Right lobe of liver (tissue), 6 donors: ENCODE measurements around the gene BANP. TPM values are rescaled to one million over a fixed set of nuclear protein-coding genes. Genes with fewer than 3 reads are reported as not detected.
A peak's percentile ranks its signal among the peaks of the same experiment; 100 is the strongest.
"Not testable (repeated sequence)": the region's sequence is repeated elsewhere in the genome, so short reads cannot be mapped to it uniquely, and the experiment has no call there.

Experiments
- ATAC-seq, 4 donors: fragments of 200-7000 bp; cut with Tn5 transposase; one replicate each; pipeline ENCODE4 v1.9.1; 2020; ENCODE audit warnings: mild to moderate bottlenecking in 4 of 4, moderate library complexity in 4 of 4
- DNase-seq, 3 donors: peaks; one replicate each; pipeline ENCODE4 v3.0.0-alpha.2; 2020
- H3K27ac ChIP-seq, 3 donors: fragments of 200-600 bp; one replicate each; pipeline ENCODE4 v1.8.0; 2022
- H3K27me3 ChIP-seq, 2 donors: fragments of 200-600 bp; one replicate each; pipeline ENCODE4 v1.8.0; 2022
- H3K36me3 ChIP-seq, 4 donors: fragments of 200-600 bp; sonication (generic) in 1 of 4; one replicate each; pipeline versions ENCODE4 v1.5.1 to v1.8.0; 2017 to 2022; ENCODE audit warnings: control low read depth in 1 of 4
- H3K4me1 ChIP-seq, 4 donors: fragments of 200-600 bp; sonication (generic) in 1 of 4; one replicate each; pipeline versions ENCODE4 v1.5.1 to v1.8.0; 2017 to 2022; ENCODE audit warnings: control low read depth in 1 of 4
- H3K4me3 ChIP-seq, 3 donors: fragments of 200-600 bp; one replicate each; pipeline ENCODE4 v1.8.0; 2022
- H3K9me3 ChIP-seq, 4 donors: fragments of 200-600 bp; sonication (generic) in 1 of 4; one replicate each; pipeline versions ENCODE4 v1.5.1 to v1.8.0; 2017 to 2022; ENCODE audit warnings: control low read depth in 1 of 4
- POLR2A ChIP-seq: fragments of 450-650 bp; IDR thresholded peaks from one replicate; pipeline ENCODE4 v1.6.1; 2017; ENCODE audit warnings: antibody characterized with exemption, mild to moderate bottlenecking
- WGBS: methylation state at CpG from one replicate; pipeline ENCODE4 v1.1.6; 2018; ENCODE audit warnings: low coverage, low lambda C conversion rate; ENCODE audit not compliant: insufficient coverage; ENCODE audit errors: missing lambda C conversion rate; 5-methylcytosine and 5-hydroxymethylcytosine counted together
- intact Hi-C, 2 donors: fragments of 100-400 bp; cut with DNase I; formaldehyde crosslinking; loops; one replicate each; pipeline versions ENCODE4 v1.11.2 to v1.14.1; 2022
- total RNA-seq, 6 experiments: library from RNA; depleted of rRNA in 2 of 6; stranded (reverse); fragments of >200 nt in 2 of 6; fragmentation: NEBNext Ultra II Directional in 3 of 6; extraction: Animal tissue kit (Norgen Biotek cat#: 25700) in 3 of 6; gene quantifications; one replicate each; pipeline versions ENCODE4 v1.1.0 to v1.2.4, GENCODE V29; 2016 to 2023
- TF ChIP-seq, protein P1 (sequence below), 4 donors: fragments of 200-600 bp in 3 of 4; fragments of 450-650 bp in 1 of 4; IDR thresholded peaks; one replicate each; pipeline versions ENCODE4 v1.5.1 to v1.8.0; 2016 to 2022; ENCODE audit warnings: antibody characterized with exemption in 4 of 4, mild to moderate bottlenecking in 2 of 4
- donor health status: DM: no; HTN: yes; CAD: no.
- donor health status: DM: no; HTN: no; CAD: no.
- donor health status: DM: no; HTN: no; CAD: no.
- donor health status: DM: no; HTN: yes; CAD: no.
- donor health status: DM: no; HTN: yes; CAD: no.

The BANP gene
- total RNA-seq, 6 experiments from 2014 or later, result 11.2 to 20.7 (median 18.8) TPM

DNA sequence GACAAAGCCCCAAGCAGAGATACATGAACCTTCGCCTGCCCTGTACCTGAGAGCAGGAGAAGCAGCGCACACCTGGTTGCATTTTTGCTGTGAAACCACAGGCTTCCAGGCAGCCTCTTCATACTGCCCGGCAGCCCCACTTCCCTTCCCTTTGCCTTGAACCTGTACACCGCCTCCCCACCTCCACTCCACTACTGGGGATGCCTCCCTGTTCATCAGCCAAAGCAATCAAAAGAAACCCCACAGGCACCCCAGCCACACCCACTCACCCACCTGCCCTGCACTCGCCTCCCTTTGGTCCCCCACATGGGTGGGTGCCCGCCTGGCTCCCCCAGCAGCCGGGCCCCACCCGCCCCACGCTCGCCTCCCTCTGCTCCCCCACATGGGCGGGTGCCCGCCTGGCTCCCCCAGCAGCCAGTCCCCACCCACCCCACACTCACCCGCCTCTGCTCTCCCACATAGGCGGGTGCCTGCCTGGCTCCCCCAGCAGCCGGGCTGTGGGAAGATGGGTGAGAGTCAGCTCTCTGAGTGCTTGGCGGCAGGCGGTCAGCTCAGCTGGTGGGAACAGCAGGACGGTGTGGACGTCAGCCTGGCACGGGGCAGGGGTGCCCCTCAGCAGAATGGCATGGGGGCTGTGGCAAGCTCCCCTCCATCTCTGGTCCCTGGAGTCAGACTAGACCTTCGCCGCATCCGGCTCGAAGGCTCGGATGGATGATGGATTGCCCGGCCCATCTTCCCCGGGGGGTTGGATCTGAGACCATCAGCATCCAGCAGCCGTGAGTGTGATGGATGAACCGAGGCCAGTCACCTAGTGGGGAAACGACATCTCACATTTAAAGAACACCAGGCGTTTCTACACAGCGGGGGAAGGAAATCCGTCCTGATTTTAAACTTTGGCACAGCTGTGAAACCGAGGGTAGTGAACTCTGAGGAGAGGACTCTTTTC is 135.6 kb downstream of the BANP start:
- no peaks in the 10 kb centered on the region for H3K27me3 ChIP-seq
- DNase-seq (peak in 2 of 3 donors; percentile 18 to 42), ATAC-seq (no peak)
- no peaks in the 10 kb centered on the region for H3K36me3 ChIP-seq
- no peak overlapping the region for H3K27ac ChIP-seq
- no peak overlapping the region for H3K4me3 ChIP-seq
- H3K9me3 ChIP-seq, result no peaks in the 10 kb centered on the region
- intact Hi-C loops, result no loop called here
- 94% methylated on average over 10 of the region's 34 CpGs for WGBS
- H3K4me1 ChIP-seq, result no peaks in the 10 kb centered on the region
- TF ChIP-seq, protein P1, sequence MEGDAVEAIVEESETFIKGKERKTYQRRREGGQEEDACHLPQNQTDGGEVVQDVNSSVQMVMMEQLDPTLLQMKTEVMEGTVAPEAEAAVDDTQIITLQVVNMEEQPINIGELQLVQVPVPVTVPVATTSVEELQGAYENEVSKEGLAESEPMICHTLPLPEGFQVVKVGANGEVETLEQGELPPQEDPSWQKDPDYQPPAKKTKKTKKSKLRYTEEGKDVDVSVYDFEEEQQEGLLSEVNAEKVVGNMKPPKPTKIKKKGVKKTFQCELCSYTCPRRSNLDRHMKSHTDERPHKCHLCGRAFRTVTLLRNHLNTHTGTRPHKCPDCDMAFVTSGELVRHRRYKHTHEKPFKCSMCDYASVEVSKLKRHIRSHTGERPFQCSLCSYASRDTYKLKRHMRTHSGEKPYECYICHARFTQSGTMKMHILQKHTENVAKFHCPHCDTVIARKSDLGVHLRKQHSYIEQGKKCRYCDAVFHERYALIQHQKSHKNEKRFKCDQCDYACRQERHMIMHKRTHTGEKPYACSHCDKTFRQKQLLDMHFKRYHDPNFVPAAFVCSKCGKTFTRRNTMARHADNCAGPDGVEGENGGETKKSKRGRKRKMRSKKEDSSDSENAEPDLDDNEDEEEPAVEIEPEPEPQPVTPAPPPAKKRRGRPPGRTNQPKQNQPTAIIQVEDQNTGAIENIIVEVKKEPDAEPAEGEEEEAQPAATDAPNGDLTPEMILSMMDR (IDR thresholded peaks at IDR 0.05), result no peak
- TF ChIP-seq POLR2A, result no peak

- ATAC-seq (no peak), DNase-seq (peak in 1 of 3 donors; percentile 42)
- intact Hi-C loops, result no loop called here
These were observed 136.3 kb downstream of the BANP start for GRCh38 chr16:88087517-88087877.

DNA sequence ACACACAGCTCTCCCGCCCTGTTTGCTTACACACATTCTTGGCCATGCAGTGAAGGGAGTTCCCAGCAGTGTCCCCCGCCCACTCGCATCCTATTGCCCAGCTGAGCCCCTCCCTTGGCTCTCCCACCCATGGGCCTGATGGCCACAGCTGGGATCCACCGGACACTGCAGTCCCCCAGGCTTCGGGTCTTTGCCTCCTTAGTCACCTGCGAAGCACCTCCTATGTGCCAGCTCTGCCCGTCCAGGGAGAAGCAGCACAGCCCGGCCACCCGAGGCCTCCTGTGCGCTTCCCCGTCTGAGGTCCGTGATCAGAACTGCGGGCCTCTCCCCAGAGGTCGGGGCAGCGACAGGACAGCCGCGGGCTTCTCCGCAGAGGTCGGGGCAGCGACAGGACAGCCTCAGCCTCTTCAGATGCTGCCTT is 136.9 kb downstream of the BANP start:
- peak in 1 of 3 donors; percentile 18 for DNase-seq
- intact Hi-C loops, result no loop called here
- H3K9me3 ChIP-seq, result no peaks in the 10 kb centered on the region
- no peaks in the 10 kb centered on the region for H3K36me3 ChIP-seq
- TF ChIP-seq POLR2A, result no peak
- TF ChIP-seq, protein P1 (IDR thresholded peaks at IDR 0.05), result no peak
- H3K4me3 ChIP-seq, result no peak overlapping the region
- no peaks in the 10 kb centered on the region for H3K4me1 ChIP-seq
- 20% methylated on average over 1 of the region's 20 CpGs for WGBS
- H3K27me3 ChIP-seq, result no peaks in the 10 kb centered on the region
- H3K27ac ChIP-seq, result no peak overlapping the region
- ATAC-seq, result no peak

More at GRCh38 chr16:88087517-88087877, 136.3 kb downstream of the BANP start:
- Histone ChIP-seq H3K27me3 (no peaks in the 10 kb centered on the region), H3K27ac (no peak overlapping the region), H3K4me1 (no peaks in the 10 kb centered on the region), H3K36me3 (no peaks in the 10 kb centered on the region), H3K9me3 (no peaks in the 10 kb centered on the region), H3K4me3 (no peak overlapping the region)
- TF ChIP-seq, protein P1 (IDR thresholded peaks at IDR 0.05), result no peak
- no peak for TF ChIP-seq POLR2A
- WGBS, result 67% methylated on average over 2 of the region's 16 CpGs

GRCh38 chr16:88088611-88089010 is 137.4 kb downstream of the BANP start:
- intact Hi-C loops, DNase-seq: not testable (repeated sequence)
- 58% methylated on average over 4 of the region's 10 CpGs for WGBS

GRCh38 chr16:88089071-88089470 is 137.8 kb downstream of the BANP start:
- ATAC-seq, H3K36me3 ChIP-seq, H3K4me3 ChIP-seq, H3K27me3 ChIP-seq, H3K9me3 ChIP-seq, H3K27ac ChIP-seq, H3K4me1 ChIP-seq, intact Hi-C loops: not testable (repeated sequence)
- WGBS, result 60% methylated on average over 1 of the region's 15 CpGs
- peak in 1 of 3 donors; percentile 43 for DNase-seq

More at GRCh38 chr16:88088611-88089010, 137.4 kb downstream of the BANP start:
- H3K9me3 ChIP-seq, H3K4me3 ChIP-seq, H3K4me1 ChIP-seq, ATAC-seq, H3K27me3 ChIP-seq, H3K36me3 ChIP-seq, H3K27ac ChIP-seq: not testable (repeated sequence)

- H3K4me3 ChIP-seq, H3K9me3 ChIP-seq, H3K4me1 ChIP-seq, H3K27ac ChIP-seq, H3K36me3 ChIP-seq, H3K27me3 ChIP-seq, intact Hi-C loops: not testable (repeated sequence)
- peak in 2 of 3 donors; percentile 14 to 50 for DNase-seq
- ATAC-seq, result peak in 1 of 4 donors; percentile 12
- WGBS, result 31% methylated on average over 8 of the region's 23 CpGs
These were observed 138.6 kb downstream of the BANP start for GRCh38 chr16:88089632-88090376.

DNA sequence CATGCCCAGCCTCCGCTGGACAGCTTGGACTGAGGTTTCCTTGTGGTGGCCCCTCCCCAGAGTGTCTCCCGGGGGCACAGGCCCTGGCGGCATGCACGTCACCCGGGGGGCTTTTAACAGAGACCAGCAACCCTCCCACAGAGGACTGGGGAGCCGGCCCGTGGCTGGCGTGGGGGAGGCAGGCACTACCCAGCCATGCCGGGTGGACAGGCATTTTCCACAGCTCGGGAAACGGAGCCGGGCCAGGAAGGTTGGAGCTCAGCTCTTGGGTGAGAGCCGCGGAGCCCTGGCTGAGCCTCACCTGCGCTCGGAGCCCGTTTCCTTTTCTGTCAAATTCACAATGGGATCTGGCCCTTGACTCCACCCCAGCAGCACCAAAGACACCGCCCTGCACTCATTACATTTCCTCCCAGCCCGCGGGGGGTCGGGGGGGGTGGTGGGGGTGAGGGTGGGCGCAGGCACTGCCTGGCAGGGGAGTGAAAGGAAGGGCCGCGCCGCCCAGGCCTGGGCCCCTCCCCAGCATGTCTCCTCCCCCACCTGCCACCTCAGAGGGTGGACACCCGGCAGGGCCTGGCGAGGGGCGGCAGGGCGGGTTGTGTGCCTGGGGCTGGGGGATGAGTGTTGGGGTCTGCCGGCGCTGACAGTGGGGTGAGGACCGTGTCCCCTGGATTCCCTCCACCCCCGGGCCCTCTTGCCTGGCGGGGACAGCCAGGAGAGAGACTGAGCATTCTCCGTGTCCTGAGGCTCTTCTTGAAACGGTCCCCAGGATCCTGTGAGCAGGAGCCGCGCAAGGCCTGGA is 139.3 kb downstream of the BANP start:
- H3K36me3 ChIP-seq, H3K9me3 ChIP-seq, H3K4me3 ChIP-seq, H3K27me3 ChIP-seq, ATAC-seq, H3K27ac ChIP-seq, H3K4me1 ChIP-seq, intact Hi-C loops: not testable (repeated sequence)
- DNase-seq, result peak in 2 of 3 donors; percentile 16 to 42
- WGBS, result 44% methylated on average over 11 of the region's 38 CpGs
